HG03457 (cell line): ENCODE data around the gene ETHE1.

Source experiments
- ATAC-seq: cut with Tn5 transposase; IDR thresholded peaks from one replicate; pipeline ENCODE4 v1.9.1; 2021; ENCODE audit warnings: moderate number of reproducible peaks; ENCODE audit not compliant: unreplicated experiment

The ETHE1 gene

DNA sequence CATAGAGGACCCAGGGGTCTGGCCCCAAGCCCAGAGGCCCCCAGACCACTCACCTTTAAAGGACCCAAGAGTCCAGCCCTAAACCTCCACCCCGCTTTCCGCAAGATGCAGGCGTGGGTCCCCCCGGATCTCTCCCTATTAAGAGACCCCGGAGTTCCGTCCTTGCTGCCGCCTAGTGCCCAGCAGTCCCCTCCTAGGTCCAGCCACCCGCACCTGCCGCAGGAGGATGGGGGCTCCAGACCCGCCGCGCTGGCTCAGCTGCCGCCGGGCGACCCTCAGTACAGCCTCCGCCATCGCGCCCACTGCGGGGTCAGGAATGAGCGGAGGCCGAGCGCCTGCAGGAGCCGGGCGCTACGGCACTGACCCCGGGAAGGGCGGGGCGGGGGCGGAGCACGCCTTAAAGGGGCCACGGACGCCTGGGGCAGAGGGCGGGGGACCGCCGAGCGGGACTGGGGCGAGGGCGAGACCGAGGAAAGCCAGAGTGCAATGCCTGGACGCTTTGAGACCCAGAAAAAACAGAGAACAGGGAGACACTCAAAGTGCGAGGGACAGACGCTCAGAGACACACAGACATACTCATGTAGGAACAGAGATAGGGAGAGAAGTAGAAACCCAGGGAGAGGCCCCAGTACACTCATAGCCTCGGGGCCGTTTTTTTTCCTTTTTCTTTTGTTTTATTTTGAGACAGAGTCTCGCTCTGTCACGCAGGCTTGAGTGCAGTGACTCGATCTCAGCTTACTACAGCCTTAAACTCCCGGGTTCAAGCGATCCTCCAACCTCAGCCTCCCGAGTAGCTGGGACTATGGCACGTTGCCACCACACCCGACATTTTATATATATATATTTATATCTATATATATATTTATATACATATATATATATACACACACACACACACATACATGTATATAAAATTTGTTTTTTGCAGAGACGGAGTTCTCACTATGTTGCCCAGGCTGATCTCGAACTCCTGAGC is at the start of gene ETHE1:
Gene ETHE1 (minus strand): TSS at position 318 of the 976 bp plus-strand sequence. CDS start 24 bp downstream, at position 294.
- ATAC-seq: no peak

- ATAC-seq: no peak
These were observed 49.2 kb upstream of the ETHE1 start for GRCh38 chr19:43575955-43576878.

GRCh38 chr19:43575156-43575950 is 48.4 kb upstream of the ETHE1 start, which contains the start of the genes PINLYP and XRCC1:
TSS of gene PINLYP (plus strand) at chr19:43575801. CDS start at chr19:43577192, 1,391 bp downstream.
TSS of gene XRCC1 (minus strand) at chr19:43575527. CDS start at chr19:43575458, 69 bp downstream.
- peak; percentile 83 for ATAC-seq

DNA sequence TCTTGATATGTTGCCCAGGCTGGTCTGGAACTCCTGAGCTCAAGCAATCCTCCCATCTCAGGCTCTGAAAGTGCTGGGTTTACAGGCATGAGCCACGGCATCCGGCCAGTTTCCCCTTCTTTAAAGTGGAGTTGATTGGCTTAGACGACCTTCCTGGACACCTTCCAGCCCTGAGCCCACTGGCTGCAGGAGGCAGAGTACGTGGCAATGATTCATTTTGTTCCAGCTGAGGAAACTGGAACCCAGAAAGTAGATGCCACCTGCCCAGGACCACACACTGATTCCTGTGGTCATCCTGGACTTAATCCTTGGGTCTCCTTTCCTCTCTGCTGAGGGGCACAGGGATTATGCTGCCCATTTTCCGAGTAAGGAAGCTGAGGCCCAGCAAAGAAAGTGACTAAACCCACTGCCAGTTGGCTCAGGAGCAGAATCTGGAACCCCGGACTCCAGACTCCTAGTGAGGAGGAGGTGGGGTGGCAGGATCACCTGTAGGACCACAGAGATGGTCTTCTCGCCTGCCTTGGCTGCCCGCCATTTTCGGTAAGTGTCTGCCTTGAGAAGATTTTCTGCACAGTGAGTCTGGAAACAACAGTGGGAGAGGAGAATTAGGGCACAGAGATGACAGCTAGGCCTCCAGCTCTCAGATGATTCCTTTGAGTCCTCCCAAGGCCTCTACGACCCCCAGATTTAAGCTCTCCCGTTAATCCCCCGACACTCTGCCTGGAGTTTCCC is 47.6 kb upstream of the ETHE1 start:
- ATAC-seq: no peak

DNA sequence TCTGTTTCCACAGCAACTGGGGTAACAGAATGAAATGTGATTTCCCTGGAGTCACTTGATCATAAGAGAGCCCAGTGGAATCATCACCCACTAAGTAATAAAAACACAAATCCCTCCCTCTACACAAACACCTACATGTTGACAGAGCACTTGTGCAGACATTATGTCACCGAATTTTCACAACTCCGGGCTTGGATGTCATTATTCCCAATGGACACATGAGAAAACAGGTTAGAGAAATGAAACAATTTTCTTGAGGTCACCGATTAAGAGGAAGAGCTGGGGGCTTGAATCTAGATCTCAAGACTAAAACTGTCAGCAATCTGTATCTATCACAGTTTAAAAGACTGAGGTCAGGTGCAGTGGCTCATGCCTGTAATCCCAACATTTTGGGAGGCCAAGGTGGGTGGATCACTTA is 45.2 kb upstream of the ETHE1 start:
- no peak for ATAC-seq

GRCh38 chr19:43570174-43570791 is 43.3 kb upstream of the ETHE1 start:
- ATAC-seq: no peak

DNA sequence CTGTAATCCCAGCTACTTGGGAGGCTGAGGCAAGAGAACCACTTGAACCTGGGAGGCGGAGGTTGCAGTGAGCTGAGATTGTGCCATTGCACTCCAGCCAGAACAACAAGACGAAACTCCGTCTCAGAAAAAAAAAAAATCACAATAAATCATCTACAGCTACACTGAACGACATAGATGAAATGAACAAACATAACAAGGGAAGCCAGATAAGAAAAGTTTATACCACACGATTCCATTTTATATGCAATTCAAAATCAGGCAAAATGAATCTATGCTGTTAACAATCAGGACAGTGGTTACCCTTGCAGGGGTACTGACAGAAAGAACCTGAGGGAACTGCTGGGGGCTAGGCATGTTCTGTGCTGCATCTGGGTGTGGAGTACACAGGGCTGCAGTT is 42.7 kb upstream of the ETHE1 start:
- ATAC-seq: no peak

DNA sequence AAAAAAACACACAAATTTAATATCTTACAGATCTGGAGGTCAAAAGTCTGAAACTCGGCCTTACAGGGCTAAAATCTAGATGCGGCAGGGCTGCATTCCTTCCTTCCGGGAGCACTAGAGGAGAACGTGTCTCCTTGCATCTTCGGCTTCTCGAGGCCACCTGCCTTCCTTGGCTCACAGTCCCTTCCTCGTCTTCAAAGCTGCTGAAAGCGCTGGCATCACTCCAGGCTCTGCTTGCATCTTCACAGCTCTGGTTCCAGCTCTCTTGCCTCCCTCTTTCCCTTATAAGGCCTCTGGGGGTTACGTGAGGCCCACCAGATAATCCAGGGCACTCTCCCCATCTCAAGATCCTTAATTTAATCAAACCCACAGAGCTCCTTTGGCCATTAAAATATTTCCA is 37.8 kb upstream of the ETHE1 start:
- no peak for ATAC-seq

DNA sequence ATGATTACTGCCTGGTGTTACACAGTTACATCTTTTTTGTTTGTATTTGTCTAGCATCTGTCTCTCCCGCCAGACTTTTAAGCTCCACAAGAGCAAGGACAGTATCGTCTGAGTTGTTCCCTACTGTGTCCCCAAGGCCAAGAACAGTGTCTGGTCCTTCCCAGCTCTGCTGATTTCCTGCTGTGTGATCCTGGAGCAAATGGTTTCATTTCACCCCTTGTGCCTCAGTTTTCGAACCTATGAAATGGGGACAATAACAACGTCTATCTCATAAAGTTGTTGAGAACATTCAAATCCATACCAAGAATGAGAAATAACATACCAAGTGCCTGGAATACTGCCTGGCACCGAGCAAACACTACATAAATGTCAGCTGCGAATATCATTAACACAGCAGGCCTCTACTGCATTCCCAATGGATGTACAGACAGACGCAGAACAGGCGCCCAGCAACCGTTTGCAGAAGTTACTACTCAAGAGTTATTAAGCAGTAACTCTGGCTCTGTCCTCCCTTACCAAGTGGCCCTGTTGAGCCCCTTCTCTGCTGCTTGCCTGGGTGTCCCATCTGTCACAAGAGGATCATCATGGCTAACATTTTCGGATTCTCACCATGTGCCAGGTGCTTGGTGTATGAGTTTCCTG is 36.9 kb upstream of the ETHE1 start:
- ATAC-seq: no peak

GRCh38 chr19:43562698-43563241 is 35.8 kb upstream of the ETHE1 start:
- peak; percentile 78 for ATAC-seq

- no peak for ATAC-seq
These were observed 35.3 kb upstream of the ETHE1 start for GRCh38 chr19:43562226-43562697.

GRCh38 chr19:43561139-43561970 is 34.4 kb upstream of the ETHE1 start:
- ATAC-seq: no peak

DNA sequence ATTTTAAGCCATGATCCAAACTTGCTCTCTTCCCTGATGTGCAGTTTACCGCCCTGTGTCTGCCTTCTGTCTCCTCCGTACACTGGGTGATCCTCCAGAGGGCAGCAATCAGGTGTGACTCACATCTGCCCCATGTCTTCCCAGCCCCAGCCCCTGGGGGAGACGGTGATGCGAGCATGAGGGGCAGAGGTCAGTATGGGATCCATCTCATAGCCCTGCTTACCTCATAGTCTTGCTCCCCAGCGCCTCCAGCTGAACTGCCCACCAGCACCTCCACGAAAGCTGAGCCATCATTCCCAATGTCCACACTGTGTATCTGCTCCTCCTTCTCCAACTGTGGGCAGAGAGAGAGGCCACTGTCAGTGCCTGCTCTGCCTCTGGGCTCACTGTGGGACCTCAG is 33.7 kb upstream of the ETHE1 start:
- ATAC-seq: no peak

DNA sequence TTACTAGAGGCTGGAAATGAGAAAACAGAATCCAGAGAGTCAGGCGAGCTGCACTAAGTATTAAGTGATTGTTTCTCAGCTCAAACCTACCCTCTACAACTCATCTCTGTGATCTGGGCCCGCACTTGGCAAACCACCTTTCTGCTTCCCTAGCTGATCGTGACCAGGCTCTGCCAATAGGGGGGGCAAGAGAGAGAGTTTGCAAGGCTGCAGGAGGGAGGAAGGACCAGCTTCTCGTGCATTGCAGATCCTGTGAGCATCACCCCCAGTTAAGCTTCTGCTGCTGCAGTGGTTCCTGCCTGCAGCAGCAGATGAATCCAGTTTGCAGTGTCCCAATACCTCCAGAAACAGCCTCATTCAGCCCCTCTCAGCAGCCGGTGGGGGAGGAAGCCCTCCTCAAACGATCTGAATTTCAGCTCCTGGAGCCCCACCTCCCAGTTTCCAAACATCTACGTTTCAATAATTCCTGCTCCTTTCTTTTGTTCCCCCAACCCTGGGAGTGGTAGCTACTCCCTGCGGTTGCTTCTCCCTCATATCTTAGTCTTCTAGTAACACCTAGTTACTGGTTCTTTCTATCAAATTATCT is 28.3 kb upstream of the ETHE1 start:
- ATAC-seq: no peak

DNA sequence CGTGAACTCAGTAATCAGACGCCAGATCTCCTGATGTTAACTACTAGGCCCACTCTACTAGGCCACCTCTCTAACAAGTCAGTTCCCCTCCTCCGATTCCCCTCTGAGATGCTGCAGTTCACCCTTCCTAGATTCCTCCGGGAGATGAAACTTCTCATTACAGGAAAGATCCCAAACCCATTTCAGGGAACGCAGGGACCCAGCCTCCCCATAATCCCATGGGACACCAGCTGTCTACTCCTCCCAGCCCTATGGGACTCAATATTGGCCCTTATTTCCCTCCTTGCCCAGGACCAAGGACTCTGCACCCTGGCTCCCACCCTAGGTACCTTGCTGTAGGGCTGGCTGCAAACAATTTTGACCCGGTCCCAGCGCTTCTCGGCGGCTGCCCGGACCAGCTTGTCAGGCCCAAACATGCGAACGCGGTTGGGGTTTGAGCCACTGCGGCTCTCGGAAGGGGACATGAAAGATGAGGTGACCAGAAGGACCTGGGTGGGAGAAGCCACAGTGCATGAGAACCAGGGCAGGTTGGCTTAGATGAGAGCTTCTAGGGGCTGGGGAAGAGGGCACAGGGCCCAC is 27.4 kb upstream of the ETHE1 start:
- no peak for ATAC-seq

DNA sequence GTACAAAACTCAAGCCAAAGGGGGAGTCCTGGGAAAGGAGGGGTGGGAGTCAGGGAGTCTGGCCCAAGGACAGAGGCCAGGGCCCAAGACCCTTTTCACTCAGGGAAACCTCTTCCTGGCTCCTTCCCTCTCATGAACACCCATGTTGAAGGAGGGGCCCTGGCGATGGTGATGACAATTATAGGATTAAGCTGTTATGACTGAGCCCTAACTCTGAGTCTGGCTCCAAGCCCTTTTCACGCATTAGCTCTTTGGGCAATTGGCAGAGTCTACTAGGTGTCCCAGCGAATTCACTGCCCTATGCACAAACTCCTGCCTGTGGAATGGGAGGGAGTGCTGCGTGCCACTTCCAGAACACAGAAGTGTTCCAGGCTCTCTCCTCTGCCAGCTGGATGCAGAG is 26.7 kb upstream of the ETHE1 start:
- no peak for ATAC-seq

DNA sequence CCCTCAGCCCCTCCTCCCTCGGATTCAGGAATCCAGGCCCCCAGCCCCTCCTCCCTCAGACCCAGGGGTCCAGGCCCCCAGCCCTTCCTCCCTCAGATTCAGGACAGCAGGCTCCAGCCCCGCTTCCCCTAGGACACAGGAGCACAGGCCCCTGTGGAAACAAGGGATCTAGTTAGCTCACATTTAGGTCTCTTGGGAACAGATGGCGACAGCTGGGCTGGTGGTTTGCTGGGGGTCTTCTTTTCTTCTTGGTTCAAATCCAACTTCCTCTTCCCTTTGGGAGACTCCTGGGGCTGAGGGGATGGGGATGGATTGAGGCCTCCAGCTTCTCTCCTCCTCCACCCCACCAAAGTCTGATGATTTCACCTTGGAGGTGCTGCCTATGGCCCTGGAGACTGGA is 25.6 kb upstream of the ETHE1 start:
- no peak for ATAC-seq
